DND-41 (cell line): ENCODE results near the gene HES6.

Experiments
- ATAC-seq: fragments of 200-7000 bp; cut with Tn5 transposase; 3 replicates; pipeline ENCODE4 v1.9.1; 2021; ENCODE audit warnings: low read depth; ENCODE audit not compliant: insufficient read depth
- DNase-seq: peaks from one replicate; pipeline ENCODE4 v3.0.0-alpha.2; 2020
- H2AFZ ChIP-seq: 2 replicates; pipeline ENCODE4 v1.6.0; 2012; ENCODE audit warnings: low read depth, low read length
- H3K27ac ChIP-seq: 2 replicates; pipeline ENCODE4 v1.5.1; 2012; ENCODE audit warnings: low read length, inconsistent platforms
- H3K27me3 ChIP-seq: fragments of 200-600 bp; sonication (generic); 2 replicates; pipeline ENCODE4 v1.6.0; 2012; ENCODE audit warnings: low read length, mild to moderate bottlenecking, inconsistent platforms; ENCODE audit not compliant: insufficient read depth, poor library complexity
- H3K36me3 ChIP-seq: 2 replicates; pipeline ENCODE4 v1.5.1; 2012; ENCODE audit warnings: low read length, inconsistent platforms; ENCODE audit not compliant: insufficient read depth
- H3K4me1 ChIP-seq: 2 replicates; pipeline ENCODE4 v1.5.1; 2012; ENCODE audit warnings: mild to moderate bottlenecking, low read length; ENCODE audit not compliant: insufficient read depth
- H3K4me2 ChIP-seq: 2 replicates; pipeline ENCODE4 v1.6.0; 2012; ENCODE audit warnings: mild to moderate bottlenecking, moderate library complexity, low read length, inconsistent platforms; ENCODE audit not compliant: insufficient read depth
- H3K4me3 ChIP-seq, 2 experiments: fragments of 200-600 bp in 1 of 2; shearing (Covaris generic) in 1 of 2; 2 replicates each; pipeline ENCODE4 v1.5.1; 2012 to 2016; ENCODE audit warnings: inconsistent platforms in 2 of 2, low read length in 2 of 2, mild to moderate bottlenecking in 2 of 2, low read depth in 1 of 2, moderate library complexity in 1 of 2
- H3K79me2 ChIP-seq: 2 replicates; pipeline ENCODE4 v1.6.0; 2012; ENCODE audit warnings: low read length, inconsistent platforms; ENCODE audit not compliant: insufficient read depth
- H3K9ac ChIP-seq: 2 replicates; pipeline ENCODE4 v1.6.0; 2012; ENCODE audit warnings: low read depth, mild to moderate bottlenecking, inconsistent platforms, low read length, moderate library complexity
- H3K9me3 ChIP-seq: 2 replicates; pipeline ENCODE4 v1.5.1; 2012; ENCODE audit warnings: low read length, moderate library complexity, mild to moderate bottlenecking, inconsistent platforms; ENCODE audit not compliant: insufficient read depth, severe bottlenecking
- H4K20me1 ChIP-seq: 2 replicates; pipeline ENCODE4 v1.6.0; 2012; ENCODE audit warnings: low read length; ENCODE audit not compliant: insufficient read depth
- EZH2 ChIP-seq: IDR thresholded peaks from 3 replicates; pipeline ENCODE4 v1.6.1; 2012; ENCODE audit warnings: borderline replicate concordance, low read depth, mild to moderate bottlenecking, moderate library complexity, low read length, inconsistent platforms; ENCODE audit not compliant: severe bottlenecking
- TF ChIP-seq, protein P1 (sequence below): IDR thresholded peaks from 2 replicates; pipeline ENCODE4 v1.5.1; 2012; ENCODE audit warnings: borderline replicate concordance, low read length, moderate library complexity, mild to moderate bottlenecking; ENCODE audit not compliant: poor library complexity, severe bottlenecking; ENCODE audit errors: extremely low read depth

HES6 gene

DNA sequence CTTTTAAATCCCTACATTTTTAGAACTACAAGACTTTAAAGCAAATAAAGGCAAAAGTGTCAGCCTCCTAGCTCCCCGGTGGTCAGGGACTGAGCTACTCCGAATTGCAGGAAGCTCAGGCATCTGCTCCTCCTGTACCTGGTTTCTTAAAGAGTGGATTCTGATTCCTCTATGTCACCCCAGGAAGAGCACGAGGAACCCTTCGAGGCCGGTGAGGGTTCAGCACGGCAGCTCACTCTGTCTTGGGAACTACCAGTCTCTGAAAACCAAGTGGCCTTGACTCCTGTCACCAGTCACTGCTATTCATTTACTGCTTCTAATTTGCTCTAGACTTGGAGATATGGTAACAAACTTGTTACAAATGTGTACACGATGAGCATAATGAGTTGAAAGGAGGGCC lies 46.3 kb upstream of the HES6 start:
- peaks cover 65% of the 10 kb centered on the region; the same call in 1 of the 2 replicates for H4K20me1 ChIP-seq
- H3K4me1 ChIP-seq: peaks cover 42% of the 10 kb centered on the region
- peaks cover 70% of the 10 kb centered on the region for H3K79me2 ChIP-seq
- no peak overlapping the region for H3K9ac ChIP-seq
- DNase-seq (no peak), ATAC-seq (no peak)
- H3K4me3 ChIP-seq: no peak overlapping the region
- H3K4me2 ChIP-seq: no peak overlapping the region
- H3K36me3 ChIP-seq: no peaks in the 10 kb centered on the region; the same call in 1 of the 2 replicates
- TF ChIP-seq EZH2: no peak
- TF ChIP-seq, protein P1, sequence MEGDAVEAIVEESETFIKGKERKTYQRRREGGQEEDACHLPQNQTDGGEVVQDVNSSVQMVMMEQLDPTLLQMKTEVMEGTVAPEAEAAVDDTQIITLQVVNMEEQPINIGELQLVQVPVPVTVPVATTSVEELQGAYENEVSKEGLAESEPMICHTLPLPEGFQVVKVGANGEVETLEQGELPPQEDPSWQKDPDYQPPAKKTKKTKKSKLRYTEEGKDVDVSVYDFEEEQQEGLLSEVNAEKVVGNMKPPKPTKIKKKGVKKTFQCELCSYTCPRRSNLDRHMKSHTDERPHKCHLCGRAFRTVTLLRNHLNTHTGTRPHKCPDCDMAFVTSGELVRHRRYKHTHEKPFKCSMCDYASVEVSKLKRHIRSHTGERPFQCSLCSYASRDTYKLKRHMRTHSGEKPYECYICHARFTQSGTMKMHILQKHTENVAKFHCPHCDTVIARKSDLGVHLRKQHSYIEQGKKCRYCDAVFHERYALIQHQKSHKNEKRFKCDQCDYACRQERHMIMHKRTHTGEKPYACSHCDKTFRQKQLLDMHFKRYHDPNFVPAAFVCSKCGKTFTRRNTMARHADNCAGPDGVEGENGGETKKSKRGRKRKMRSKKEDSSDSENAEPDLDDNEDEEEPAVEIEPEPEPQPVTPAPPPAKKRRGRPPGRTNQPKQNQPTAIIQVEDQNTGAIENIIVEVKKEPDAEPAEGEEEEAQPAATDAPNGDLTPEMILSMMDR: no peak
- H3K9me3 ChIP-seq: no peaks in the 10 kb centered on the region
- no peak overlapping the region for H3K27ac ChIP-seq
- H2AFZ ChIP-seq: no peak overlapping the region
- H3K27me3 ChIP-seq: no peaks in the 10 kb centered on the region

- no peak overlapping the region for H3K9ac ChIP-seq
- no peak overlapping the region for H2AFZ ChIP-seq
- peaks cover 42% of the 10 kb centered on the region for H3K4me1 ChIP-seq
- no peak for ATAC-seq
- H3K27me3 ChIP-seq: no peaks in the 10 kb centered on the region
- H3K4me3 ChIP-seq: no peak overlapping the region
- peaks cover 70% of the 10 kb centered on the region for H3K79me2 ChIP-seq
- H3K9me3 ChIP-seq: no peaks in the 10 kb centered on the region
- TF ChIP-seq, protein P1: no peak
- TF ChIP-seq EZH2: no peak
- no peak overlapping the region for H3K27ac ChIP-seq
- no peak for DNase-seq
- no peaks in the 10 kb centered on the region; the same call in 1 of the 2 replicates for H3K36me3 ChIP-seq
- peaks cover 66% of the 10 kb centered on the region; the same call in 1 of the 2 replicates for H4K20me1 ChIP-seq
- no peak overlapping the region for H3K4me2 ChIP-seq
These were observed 45.8 kb upstream of the HES6 start for GRCh38 chr2:238285653-238286082.

DNA sequence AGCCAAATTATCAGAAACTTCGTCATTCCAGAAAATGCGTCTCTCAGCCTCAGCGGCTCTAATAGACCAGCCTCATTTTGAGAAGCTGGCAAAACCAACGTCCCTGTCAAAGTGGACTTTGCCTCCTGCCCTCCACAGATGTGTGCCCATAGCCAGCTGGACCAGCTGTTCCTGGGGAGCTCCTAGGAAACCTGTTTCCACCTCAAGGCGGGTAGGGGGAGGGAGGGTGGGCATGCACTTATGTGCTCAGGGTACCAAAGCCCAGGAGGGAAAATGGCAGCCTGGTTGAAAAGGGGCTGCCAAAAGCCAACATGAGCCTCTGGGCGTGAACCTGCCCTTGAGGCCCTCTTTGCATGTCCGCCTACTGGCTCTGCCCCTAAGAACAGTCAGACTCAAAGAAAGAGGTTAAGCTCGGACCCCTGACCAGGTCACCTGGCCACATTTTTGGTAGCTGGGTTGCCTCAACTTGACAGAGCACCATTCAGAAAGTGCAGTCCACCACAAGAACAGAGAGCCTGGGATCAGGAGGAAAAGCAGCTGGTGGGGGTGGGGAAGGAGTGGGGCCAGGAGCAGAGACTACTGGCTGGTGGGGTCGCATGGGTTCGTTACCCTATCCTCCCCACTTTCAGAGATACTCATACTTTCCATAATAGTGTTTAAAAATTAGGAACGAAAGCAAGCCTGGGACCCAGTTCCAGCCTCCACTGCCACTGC lies 45.1 kb upstream of the HES6 start:
- Histone ChIP-seq H3K4me2 (no peak overlapping the region), H3K9ac (no peak overlapping the region), H3K27me3 (no peaks in the 10 kb centered on the region), H3K27ac (no peak overlapping the region), H2AFZ (no peak overlapping the region), H3K36me3 (no peaks in the 10 kb centered on the region; the same call in 1 of the 2 replicates), H4K20me1 (peaks cover 73% of the 10 kb centered on the region), H3K9me3 (no peaks in the 10 kb centered on the region), H3K79me2 (peaks cover 77% of the 10 kb centered on the region), H3K4me1 (peaks cover 39% of the 10 kb centered on the region), H3K4me3 (no peak overlapping the region)
- DNase-seq (no peak), ATAC-seq (no peak)
- TF ChIP-seq, protein P1: no peak
- no peak for TF ChIP-seq EZH2
